HG02852 (cell line): ENCODE data around the gene TNFRSF17.
"Not testable (repeated sequence)": the region's sequence is repeated elsewhere in the genome, so short reads cannot be mapped to it uniquely, and the experiment has no call there.

Experiments used
- ATAC-seq: cut with Tn5 transposase; IDR thresholded peaks from one replicate; pipeline ENCODE4 v1.9.1; 2021; ENCODE audit warnings: mild to moderate bottlenecking, moderate library complexity; ENCODE audit not compliant: unreplicated experiment

The TNFRSF17 gene

GRCh38 chr16:11968577-11968976 is 3.6 kb downstream of the TNFRSF17 start:
- no peak for ATAC-seq

- ATAC-seq = not testable (repeated sequence)
Observed at GRCh38 chr16:11970292-11970691, 5.3 kb downstream of the TNFRSF17 start.

GRCh38 chr16:11972128-11972527 is 7.1 kb downstream of the TNFRSF17 start:
- ATAC-seq = no peak

GRCh38 chr16:11973070-11973469 is 8.1 kb downstream of the TNFRSF17 start:
- ATAC-seq = no peak

- no peak for ATAC-seq
Observed at GRCh38 chr16:11976850-11977375, 11.9 kb downstream of the TNFRSF17 start.

GRCh38 chr16:11977376-11978041 is 12.5 kb downstream of the TNFRSF17 start:
- ATAC-seq = no peak

GRCh38 chr16:11978080-11978479 is 13.1 kb downstream of the TNFRSF17 start:
- ATAC-seq = no peak

- no peak for ATAC-seq
Observed at GRCh38 chr16:11979013-11979672, 14.1 kb downstream of the TNFRSF17 start.

GRCh38 chr16:11980136-11980844 is 15.3 kb downstream of the TNFRSF17 start:
- no peak for ATAC-seq

- no peak for ATAC-seq
Observed at GRCh38 chr16:11985250-11985649, 20.2 kb downstream of the TNFRSF17 start.

GRCh38 chr16:11986521-11987057 is 21.6 kb downstream of the TNFRSF17 start:
- no peak for ATAC-seq

- ATAC-seq = no peak
Observed at GRCh38 chr16:11988258-11988978, 23.4 kb downstream of the TNFRSF17 start.

- ATAC-seq = no peak
Observed at GRCh38 chr16:11990702-11991390, 25.8 kb downstream of the TNFRSF17 start.

GRCh38 chr16:11992008-11992584 is 27.1 kb downstream of the TNFRSF17 start:
- ATAC-seq = no peak

- no peak for ATAC-seq
Observed at GRCh38 chr16:11992586-11993524, 27.8 kb downstream of the TNFRSF17 start.

GRCh38 chr16:11994143-11995119 is 29.4 kb downstream of the TNFRSF17 start:
- no peak for ATAC-seq
